PC-9 (cell line): Measurements from ENCODE around the gene DDX41.

Experiments
- CTCF ChIP-seq: fragments of 200-600 bp; sonication (generic); conservative IDR thresholded peaks from 2 replicates; pipeline ENCODE4 v1.6.1; 2017; ENCODE audit warnings: mixed run types, antibody characterized with exemption, mild to moderate bottlenecking, moderate library complexity
- EZH2 ChIP-seq: fragments of 200-600 bp; sonication (generic); IDR thresholded peaks from 2 replicates; pipeline ENCODE4 v1.8.0; 2017; ENCODE audit warnings: antibody characterized with exemption, low read depth

GRCh38 chr5:177483994-177484901, 32.5 kb downstream of the DDX41 start:
- TF ChIP-seq CTCF = no peak
- TF ChIP-seq EZH2 = no peak
